SK-MEL-5 (cell line): ENCODE data around the gene MCEE. TPM values are rescaled to one million over a fixed set of nuclear protein-coding genes. Genes with fewer than 3 reads are reported as not detected.
"Not testable (repeated sequence)": the region's sequence is repeated elsewhere in the genome, so short reads cannot be mapped to it uniquely, and the experiment has no call there.

ENCODE experiments used
- DNase-seq: peaks from one replicate; pipeline ENCODE4 v3.0.0-alpha.2; 2016; ENCODE audit warnings: low read depth, low spot score
- in situ Hi-C: cut with HindIII; loops from 2 replicates; pipeline ENCODE4 v1.10.0; 2016; ENCODE audit warnings: low sequenced_read_pairs, high pct_unique_total_duplicates, low pct_unique_long_range_greater_than_20kb
- total RNA-seq: library from RNA; depleted of rRNA; stranded (reverse); fragments of >200 nt; shearing (Covaris generic); gene quantifications from 2 replicates; pipeline ENCODE4 v1.2.3, GENCODE V29; 2014

MCEE gene
- total RNA-seq, 1 experiment from 2014 or later, result 12.0 TPM

DNA sequence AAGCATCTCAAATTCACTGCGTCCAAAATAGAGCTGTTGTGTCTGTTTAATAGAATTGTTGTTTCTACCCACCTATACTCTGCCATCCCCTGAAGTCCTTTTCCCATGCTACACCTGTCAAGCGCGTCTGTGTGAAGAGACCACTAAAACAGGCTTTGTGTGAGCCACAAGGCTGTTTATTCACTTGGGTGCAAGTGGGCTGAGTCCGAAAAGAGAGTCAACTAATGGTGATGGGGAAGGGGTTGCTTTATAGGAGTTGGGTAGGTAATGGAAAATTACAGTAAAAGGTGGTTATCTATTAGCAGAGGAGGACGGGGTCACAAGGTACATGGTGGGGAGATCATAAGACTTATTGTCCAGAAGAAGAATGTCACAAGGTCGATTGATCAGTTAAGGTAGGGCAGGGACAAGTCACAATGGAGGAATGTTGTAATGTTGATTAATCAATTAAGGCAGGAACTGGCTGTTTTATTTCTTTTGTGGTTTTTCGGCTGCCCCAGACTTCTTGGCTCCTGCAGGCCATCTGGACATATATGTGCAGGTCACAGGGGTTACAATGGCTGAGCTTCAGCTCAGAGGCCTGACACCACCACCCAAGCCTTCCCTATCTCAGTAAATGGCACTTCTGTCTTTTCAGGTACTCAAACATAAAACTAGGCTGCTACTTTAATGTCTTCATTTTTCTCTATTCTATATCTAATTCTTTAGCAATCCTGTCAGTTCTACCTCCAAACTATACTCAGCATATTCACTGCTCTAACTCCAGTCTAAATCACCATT, 1.5 kb upstream of the MCEE start:
- in situ Hi-C loops, DNase-seq: not testable (repeated sequence)

DNA sequence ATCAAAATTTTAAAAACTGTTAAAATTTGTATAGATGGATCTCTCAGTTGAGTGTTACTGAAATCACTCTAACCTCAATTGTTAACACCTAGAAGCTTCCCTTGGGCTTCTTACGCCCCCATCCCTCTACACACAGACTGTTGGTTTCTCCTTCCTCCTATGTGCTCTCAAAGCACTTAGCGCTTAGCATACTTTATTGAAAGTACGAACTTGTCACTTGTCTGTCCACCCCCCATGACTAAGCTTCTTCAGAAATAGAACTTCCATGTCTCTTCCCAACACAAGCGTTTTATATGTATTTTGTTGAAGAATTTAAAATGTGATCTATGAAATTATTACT, 846 bp upstream of the MCEE start:
- in situ Hi-C loops, result no loop called here
- peak; percentile 25 for DNase-seq

DNA sequence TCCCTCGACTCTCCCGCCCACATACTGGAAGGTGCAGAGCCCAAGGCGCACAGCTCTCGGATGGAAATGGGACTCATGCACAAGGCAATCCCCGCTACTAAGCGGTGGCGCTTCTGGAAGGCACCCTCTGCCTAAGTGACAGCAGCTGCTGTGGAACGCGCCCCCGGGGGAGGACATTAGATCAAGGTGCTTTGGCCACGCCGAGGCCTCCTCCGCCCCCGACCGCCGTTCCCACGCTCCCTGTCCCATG, 202 bp downstream of the MCEE start:
- in situ Hi-C loops, result no loop called here
- DNase-seq, result peak; percentile 64

DNA sequence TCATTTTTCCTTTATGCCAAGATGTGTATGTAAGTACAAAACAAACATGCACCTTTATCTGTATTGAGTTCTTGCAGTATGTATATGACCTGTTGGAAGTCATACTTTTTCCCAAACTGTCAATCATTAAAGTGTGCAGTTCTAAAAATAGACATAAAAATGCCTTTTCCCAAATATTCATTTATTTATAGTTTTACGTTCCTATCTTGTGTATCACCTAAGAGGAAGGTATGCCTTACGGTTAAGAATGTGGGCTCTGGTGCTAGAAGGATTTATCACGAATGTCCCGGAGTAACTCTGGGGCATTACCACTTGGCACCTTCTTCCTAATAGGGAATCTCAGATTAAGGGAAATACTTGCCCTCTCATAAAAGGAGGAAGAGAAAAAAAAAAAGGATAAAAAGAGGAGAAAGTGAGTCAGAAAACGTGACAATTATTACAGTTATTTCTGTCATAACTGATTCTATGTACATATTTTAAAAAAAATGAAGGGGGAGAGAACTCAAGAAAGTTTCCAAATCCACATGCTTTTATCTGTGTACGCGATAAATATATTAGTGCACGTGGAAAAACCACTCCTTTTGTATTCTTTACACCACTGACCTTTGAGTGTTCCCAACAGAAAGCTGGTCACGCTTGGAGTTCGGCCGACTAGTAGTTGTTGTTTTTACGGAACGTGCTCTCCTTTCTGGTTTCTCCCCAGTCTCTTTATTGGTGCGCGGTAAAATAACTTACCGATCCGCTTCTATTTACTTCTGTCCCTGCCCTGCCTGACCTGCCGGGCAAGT, 721 bp downstream of the MCEE start:
- in situ Hi-C loops, result no loop called here

DNA sequence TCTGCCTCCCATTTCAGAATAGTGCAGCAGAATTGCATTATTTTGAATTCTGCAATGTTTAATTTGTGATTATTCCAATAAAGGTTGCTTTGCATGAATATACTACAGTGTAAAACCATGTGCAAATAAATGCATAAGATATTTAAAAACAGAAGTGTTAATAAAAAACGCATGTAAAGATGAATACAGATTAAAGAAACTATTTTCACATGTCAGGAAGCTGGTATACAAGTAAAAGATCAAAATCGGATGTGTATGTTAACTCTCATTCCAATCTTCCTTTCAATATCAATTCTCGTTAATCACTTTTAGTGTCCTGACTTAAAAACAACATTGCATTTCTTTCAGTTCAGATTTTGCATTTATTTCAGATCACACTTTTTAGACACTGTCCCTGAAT, 3.1 kb downstream of the MCEE start:
- in situ Hi-C loops, result no loop called here
- DNase-seq, result no peak

More for the DNA sequence above, 721 bp downstream of the MCEE start:
- DNase-seq, result no peak

DNA sequence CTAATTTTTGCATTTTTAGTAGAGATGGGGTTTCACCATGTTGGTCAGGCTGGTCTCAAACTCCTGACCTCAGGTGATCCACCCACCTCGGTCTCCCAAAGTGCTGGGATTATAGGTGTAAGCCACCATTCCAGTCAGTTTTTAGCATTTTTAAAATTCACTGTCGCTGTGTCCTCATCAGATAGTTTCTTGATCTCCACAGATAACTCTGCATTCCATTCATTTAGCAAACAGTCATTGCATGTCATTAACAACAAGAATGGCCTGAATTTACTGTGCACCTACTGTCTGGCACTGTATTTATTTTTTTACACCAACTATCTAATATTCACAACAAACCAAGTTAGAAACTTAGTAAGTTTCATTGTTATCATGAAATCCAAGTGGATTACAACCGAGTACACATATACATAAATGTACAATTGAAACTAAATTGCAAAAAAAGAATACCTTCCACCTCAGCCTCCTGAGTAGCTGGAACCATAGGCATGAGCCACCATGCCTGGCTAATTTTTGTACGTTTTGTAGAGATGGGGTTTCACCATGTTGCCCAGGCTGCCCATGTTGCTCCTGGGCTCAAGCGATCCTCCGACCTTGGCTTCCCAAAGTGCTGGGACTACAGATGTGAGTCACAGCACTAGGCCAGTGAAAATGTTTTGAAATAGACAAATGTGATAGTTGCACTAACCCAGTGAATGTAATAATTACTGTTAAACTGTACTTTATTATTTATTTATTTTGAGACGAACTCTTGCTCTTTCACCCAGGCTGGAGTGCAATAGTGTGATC, 4.3 kb downstream of the MCEE start:
- in situ Hi-C loops, result no loop called here
- no peak for DNase-seq

DNA sequence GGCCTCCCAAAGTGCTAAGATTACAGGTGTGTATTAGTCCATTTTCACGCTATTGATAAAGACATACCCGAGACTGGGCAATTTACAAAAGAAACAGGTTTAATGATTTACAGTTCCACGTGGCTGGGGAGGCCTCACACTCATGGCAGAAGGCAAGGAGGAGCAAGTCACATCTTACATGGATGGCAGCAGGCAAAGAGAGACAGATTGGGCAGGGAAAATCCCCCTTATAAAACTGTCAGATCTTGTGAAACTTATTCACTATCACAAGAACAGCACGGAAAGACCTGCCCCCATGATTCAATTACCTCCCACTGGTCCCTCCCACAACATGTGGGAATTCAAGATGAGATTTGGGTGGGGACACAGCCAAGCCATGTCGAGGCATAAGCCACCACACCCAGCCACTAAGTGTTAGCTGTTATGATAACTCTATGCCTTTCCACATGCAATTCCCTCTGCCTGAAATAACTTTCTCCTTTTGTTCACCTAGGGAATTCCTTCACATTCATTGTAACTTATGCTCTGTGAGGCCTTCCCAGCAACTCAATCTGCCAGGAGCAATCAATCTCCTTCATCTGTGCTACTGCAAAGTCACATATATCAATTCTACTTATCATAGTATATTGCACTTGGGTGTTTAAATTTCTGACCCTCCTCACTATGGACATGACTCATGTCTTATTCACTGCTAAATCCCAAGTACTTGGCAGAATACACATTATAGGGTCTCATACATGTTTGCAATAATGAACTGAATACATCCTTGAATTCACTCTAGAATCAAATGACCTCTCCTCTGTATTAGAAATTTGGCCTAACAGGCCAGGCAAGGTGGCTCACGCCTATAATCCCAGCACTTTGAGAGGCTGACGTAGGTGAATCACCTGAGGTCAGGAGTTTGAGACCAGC, 7.4 kb downstream of the MCEE start:
- no peak for DNase-seq

DNA sequence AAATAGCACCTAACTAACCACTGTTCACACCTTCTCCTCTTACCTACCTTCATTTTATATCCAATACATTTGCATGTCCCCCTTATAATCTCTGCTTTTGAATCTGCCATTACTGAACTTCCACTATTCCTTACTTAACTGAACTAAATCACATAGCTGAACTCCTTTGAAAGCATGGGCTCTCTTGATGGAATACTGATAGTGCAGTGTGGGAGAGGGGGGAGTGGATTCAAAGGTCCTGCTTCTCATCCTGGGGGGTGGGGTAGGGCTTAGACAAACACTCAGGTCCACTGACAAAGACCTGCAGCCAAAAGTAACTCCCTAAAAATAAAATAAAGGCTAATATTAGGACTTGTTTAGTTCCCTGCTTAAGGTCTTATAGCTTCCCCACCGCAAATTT, 8.6 kb downstream of the MCEE start:
- in situ Hi-C loops, result no loop called here
- DNase-seq, result no peak

More for the DNA sequence above, 7.4 kb downstream of the MCEE start:
- in situ Hi-C loops, result no loop called here

DNA sequence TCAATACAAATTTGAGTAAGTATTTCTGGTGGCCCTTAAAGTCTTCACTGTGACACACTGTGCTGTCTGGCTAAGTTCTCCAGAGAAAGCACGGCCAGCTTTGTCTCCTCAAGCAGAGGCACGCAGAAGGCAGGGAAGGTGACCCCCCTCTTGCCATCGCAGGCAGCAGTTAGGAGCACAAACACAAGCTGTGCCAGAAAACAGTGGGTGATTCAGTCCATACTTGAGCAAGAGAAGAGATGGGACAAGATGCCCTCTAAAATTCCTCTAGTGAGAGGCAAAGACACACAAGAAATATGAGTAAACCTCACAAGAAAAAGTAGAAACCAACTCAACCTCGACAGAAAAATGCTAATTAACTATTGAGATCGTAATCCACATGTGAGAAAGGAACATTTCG, 9.8 kb downstream of the MCEE start:
- DNase-seq, result no peak
- in situ Hi-C loops, result no loop called here

DNA sequence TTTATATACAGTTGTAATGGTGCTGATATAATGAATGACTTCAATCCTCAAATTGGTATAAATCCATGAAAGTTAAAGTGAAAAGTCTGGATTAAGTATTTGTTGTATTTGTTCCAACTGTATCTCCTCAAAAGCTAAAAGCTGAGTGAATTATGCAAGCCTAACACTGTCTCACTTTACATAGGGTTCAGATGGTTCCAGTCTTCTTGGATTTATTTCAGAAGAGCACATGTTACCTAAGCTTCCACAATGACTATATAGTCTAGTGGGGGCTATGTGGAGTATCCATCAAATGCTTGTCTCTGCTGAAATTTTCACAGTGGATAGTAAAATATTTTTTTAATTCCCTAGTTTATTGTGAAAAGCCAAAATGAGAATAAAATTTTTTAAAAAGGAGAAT, 13.0 kb downstream of the MCEE start:
- DNase-seq, result no peak
- in situ Hi-C loops, result no loop called here

DNA sequence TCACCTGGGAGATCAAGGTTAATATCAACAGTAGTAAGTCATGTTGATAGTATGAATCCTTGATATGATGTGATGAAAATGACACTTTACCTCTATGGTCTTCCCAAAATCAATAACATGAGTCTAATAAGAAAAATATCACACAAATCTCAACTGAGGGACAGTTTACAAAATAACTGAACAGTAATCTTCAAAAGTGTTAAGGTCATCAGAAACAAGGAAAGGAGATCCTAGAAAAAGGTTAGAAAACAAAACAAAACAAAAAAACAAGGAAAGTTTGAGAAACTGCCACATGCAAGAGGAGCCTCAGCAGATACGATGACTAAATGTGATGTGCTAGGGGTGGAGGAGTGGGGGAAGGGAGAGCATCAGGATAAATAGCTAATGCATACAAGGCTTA, 16.2 kb downstream of the MCEE start:
- in situ Hi-C loops, result no loop called here
- DNase-seq, result no peak

DNA sequence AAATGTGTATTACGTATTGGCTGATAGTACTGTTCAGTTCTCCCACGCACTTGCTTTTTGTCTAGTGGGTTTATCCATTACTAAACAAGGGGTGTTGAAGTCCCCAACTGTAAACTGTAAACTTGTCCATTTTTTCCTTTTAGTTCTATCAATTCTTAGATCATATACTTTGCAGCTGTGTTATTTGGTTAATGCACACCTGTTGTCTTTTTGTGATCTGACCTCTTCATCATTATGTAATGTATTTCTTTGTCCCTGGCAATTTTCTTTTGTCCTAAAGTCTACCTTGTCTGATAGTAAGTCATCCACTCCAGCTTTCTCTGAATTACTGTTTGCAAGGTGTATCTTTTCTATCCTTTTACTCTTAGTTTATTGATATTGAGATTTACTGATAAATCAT, 21.9 kb downstream of the MCEE start:
- DNase-seq, result no peak
- in situ Hi-C loops, result no loop called here

DNA sequence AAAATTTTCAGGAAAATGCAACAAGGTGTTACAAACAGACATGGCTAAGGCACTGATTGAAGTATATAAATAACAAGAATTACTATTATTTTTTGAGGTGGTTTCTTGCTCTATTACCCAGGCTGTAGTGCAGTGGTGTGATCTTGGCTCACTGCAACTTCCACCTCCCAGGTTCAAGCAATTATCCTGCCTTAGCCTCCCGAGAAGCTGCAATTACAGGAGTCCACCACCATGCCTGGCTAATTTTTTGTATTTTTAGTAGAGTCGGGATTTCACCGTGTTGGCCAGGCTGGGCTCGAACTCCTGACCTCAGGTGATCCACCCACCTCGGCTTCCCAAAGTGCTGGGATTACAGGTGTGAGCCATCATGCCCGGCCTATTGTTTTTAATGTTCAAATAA, 23.6 kb downstream of the MCEE start:
- in situ Hi-C loops, result not testable (repeated sequence)

DNA sequence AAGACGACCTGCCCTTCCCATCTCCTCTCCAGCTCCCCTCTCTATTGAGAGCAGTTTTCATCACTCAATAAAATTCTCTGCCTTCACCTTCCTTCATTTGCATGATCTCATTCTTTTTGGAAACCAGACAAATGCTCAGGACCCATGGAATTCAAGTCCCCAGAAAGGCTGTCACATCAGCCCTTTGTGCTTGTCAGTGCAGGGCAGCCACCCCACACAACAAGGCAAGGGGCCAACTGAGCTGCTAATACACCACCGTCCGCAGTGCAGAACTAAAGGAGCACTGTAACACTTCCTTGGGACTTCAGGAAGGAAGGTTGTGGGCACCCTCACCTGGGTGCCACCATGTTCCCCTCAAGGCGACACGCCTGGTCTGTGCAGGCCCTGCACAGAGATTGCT, 26.2 kb downstream of the MCEE start:
- no peak for DNase-seq

More for the DNA sequence above, 23.6 kb downstream of the MCEE start:
- not testable (repeated sequence) for DNase-seq

DNA sequence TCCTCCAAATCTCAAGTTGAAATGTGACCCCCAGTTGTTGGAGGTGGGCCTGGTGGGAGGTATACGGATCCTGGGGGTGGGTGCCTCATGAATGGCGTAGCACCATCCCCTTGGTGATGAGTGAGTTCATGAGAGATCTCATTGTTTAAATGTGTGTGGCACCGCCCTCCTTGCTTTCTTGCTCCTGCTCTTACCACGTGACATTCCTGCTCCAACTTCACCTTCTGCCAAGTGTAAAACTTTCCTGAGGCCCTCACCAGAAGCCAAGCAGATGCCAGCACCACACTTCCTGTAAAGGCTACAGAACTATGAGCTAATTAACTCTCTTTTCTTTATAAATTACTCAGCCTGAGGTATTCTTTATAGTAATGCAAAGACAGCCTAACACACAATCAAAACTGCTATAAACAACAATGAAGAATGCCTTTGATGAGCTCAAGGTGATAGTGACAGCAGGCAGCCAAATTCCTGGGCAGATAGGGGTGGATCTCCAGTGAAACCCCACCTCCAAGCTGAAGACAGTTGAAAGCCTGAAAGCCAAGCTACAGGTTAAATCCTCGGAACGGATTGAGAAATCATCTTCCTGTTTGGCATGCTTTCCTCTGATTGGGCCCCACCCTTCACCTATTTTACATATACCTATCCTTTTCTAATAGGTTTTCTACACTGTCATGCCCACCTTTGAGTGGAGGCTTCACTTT, 26.9 kb downstream of the MCEE start:
- in situ Hi-C loops, result no loop called here
- DNase-seq, result no peak

More for the DNA sequence above, 26.2 kb downstream of the MCEE start:
- in situ Hi-C loops, result no loop called here

DNA sequence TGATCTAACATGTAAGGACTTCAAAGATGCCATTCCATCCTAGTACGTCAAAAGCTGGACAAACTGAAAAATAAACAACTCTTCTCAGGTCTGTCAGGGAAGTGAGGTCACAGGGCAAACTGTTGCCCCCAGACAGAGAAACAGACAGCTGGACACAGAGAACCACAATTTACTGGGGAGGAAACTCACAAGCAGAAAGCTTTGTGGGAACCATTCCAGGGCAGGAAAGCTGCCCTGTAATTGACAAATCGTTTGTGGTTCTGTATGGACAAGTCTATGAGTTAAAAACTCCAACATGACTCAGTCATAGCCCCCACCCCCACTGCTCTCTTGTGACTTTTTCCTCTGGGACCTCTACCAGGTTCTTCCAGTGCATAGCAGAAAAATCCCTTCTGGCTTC, 28.4 kb downstream of the MCEE start:
- no peak for DNase-seq
- in situ Hi-C loops, result no loop called here
